ENCODE data around the gene SOX1. TPM values are rescaled to one million over a fixed set of nuclear protein-coding genes. Genes with fewer than 3 reads are reported as not detected.

The SOX1 gene
- total RNA-seq, 6 donors from 2014 or later, result not detected

DNA sequence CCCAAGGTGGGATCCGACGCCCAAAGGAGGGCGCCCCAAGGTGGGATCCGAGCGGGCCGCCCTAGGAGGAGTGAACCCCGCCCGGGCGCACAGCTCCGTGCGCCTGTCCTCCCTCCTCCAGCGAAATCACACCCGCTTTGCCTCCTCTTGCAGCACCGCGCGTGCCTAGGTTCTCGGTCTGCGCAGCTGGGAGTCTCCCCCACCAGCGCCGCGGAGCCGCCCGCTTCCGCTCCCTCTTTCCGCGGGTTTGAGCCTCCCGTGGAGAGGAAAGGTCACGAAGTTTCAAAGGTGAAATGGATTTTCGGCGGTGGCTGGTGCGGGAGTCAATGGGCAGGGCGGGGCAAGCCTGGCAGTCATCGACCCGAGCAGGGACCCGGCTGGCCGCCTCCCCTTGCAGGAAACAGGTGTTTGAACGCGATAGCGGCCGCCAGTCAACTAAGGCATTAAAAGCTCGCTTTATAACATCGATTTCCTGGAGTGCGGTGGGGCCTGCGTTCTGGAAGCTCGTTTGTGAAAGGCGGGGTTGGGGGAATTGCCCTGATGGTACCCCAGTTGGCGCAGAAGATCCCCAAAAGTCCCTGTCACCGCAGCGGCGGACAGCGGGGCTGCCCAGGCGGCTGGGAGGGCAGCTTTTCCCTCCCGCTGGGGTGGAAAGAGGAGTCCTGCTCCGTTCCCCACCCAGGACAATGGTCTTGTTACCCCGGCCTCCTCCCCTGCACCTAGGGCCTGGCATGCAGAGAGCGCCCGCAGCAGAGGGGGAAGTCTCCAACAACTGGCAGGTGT, 9.0 kb upstream of the SOX1 start:
- H3K4me1 ChIP-seq, result peaks cover 7 to 45% (median 16%) of the 10 kb centered on the region in 4 donors
- no peak overlapping the region for H3K27ac ChIP-seq
- H3K27me3 ChIP-seq, result peaks cover 0 to 91% (median 60%) of the 10 kb centered on the region in 4 donors
- ATAC-seq (ENCODE audit: low FRiP score in 2 of 2) (no peak), DNase-seq (peak in 1 of 2 donors; percentile 76)
- H3K36me3 ChIP-seq, result no peaks in the 10 kb centered on the region
- no peak overlapping the region for H3K4me3 ChIP-seq
- 0 to 5% methylated on average over 11 to 56 of the region's 57 CpGs for WGBS, 2 donors
- TF ChIP-seq CTCF (IDR thresholded peaks at IDR 0.05) (no peak), POLR2AphosphoS5 (IDR thresholded peaks at IDR 0.05) (no peak), EP300 (IDR thresholded peaks at IDR 0.05) (no peak), POLR2A (IDR thresholded peaks at IDR 0.05) (no peak)
- no peaks in the 10 kb centered on the region for H3K9me3 ChIP-seq

GRCh38 chr13:112058519-112058873, 8.5 kb upstream of the SOX1 start:
- ATAC-seq (ENCODE audit: low FRiP score in 2 of 2) (no peak), DNase-seq (no peak)
- Histone ChIP-seq H3K27ac (no peak overlapping the region), H3K9me3 (no peaks in the 10 kb centered on the region), H3K36me3 (no peaks in the 10 kb centered on the region), H3K4me1 (peaks cover 7 to 46% (median 17%) of the 10 kb centered on the region in 4 donors), H3K27me3 (peaks cover 0 to 92% (median 60%) of the 10 kb centered on the region in 4 donors), H3K4me3 (no peak overlapping the region)
- 2 to 6% methylated on average over 6 to 11 of the region's 11 CpGs for WGBS, 2 donors
- TF ChIP-seq POLR2A (IDR thresholded peaks at IDR 0.05) (no peak), CTCF (IDR thresholded peaks at IDR 0.05) (no peak), EP300 (IDR thresholded peaks at IDR 0.05) (no peak), POLR2AphosphoS5 (IDR thresholded peaks at IDR 0.05) (no peak)

- H3K27ac ChIP-seq, result no peak overlapping the region
- 0 to 8% methylated on average over 4 to 5 of the region's 5 CpGs for WGBS, 2 donors
- H3K9me3 ChIP-seq, result no peaks in the 10 kb centered on the region
- H3K4me1 ChIP-seq, result peaks cover 3 to 42% (median 17%) of the 10 kb centered on the region in 4 donors
- DNase-seq (no peak), ATAC-seq (ENCODE audit: low FRiP score in 2 of 2) (no peak)
- H3K27me3 ChIP-seq, result peaks cover 0 to 92% (median 58%) of the 10 kb centered on the region in 4 donors
- H3K36me3 ChIP-seq, result no peaks in the 10 kb centered on the region
- H3K4me3 ChIP-seq, result no peak overlapping the region
- TF ChIP-seq POLR2A (IDR thresholded peaks at IDR 0.05), result no peak
- TF ChIP-seq EP300 (IDR thresholded peaks at IDR 0.05), result no peak
- TF ChIP-seq CTCF (IDR thresholded peaks at IDR 0.05), result no peak
- no peak for TF ChIP-seq POLR2AphosphoS5 (IDR thresholded peaks at IDR 0.05)
Measured at GRCh38 chr13:112058941-112059340, 8.0 kb upstream of the SOX1 start.

DNA sequence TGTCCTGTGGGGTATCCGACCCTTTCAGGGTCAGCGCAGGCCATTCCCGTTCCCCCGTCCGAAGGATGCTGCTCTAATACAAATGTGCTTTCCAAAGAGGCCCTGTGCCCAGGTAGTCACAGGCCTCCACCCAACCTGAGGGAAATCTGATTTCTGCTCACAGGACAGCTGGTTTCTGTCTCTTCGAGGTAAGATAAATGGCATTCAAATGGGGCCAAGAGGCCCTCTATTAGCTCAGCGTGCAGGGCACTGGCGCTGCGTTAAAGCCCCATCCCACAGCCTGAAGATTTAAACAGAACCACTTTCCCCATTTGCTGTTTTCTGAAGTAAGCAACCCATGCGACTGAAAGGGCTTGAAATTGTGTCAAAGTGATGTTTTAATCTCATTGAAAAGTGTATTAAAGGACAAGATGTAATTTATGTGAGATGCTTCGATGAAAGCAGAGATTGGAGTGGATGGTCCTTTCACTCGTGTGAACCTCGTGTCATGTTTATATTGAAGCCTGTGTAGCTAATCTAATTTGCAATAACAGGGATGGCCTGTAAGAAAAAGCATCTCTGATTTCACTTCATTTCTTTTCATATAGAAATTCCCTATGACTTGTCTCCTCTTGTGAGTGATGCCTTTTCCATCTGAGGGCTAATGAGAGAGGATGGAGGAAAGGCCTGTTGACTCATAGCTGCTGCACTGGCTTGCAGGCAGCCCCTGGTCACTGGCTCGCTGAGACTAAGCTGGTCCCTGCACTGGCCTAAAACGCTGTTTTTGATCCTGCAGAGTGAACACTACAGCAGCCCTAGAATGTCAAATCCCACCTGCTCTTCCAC, 7.3 kb upstream of the SOX1 start:
- ATAC-seq (ENCODE audit: low FRiP score in 2 of 2) (no peak), DNase-seq (no peak)
- Histone ChIP-seq H3K36me3 (no peaks in the 10 kb centered on the region), H3K4me1 (peaks cover 3 to 39% (median 16%) of the 10 kb centered on the region in 4 donors), H3K4me3 (no peak overlapping the region), H3K9me3 (no peaks in the 10 kb centered on the region), H3K27ac (no peak overlapping the region), H3K27me3 (peaks cover 0 to 89% (median 56%) of the 10 kb centered on the region in 4 donors)
- 10 to 13% methylated on average over 15 of the region's 15 CpGs for WGBS, 2 donors
- TF ChIP-seq POLR2A (IDR thresholded peaks at IDR 0.05) (no peak), EP300 (IDR thresholded peaks at IDR 0.05) (no peak), POLR2AphosphoS5 (IDR thresholded peaks at IDR 0.05) (no peak), CTCF (IDR thresholded peaks at IDR 0.05) (no peak)
